Measurements from ENCODE around the gene KIF1B.

- TF ChIP-seq ZNF263 (CRISPR knock-in tag; IDR thresholded peaks at IDR 0.05; ENCODE audit: low read depth), result no peak
- no peak for TF ChIP-seq CTCF (IDR thresholded peaks at IDR 0.05)
- no peak for TF ChIP-seq NR2C2 (CRISPR knock-in tag; IDR thresholded peaks at IDR 0.05)
- TF ChIP-seq PREB (CRISPR knock-in tag; IDR thresholded peaks at IDR 0.05; ENCODE audit: borderline replicate concordance), result no peak
- TF ChIP-seq JUN (CRISPR knock-in tag; IDR thresholded peaks at IDR 0.05), result no peak
- TF ChIP-seq ZNF232 (CRISPR knock-in tag; IDR thresholded peaks at IDR 0.05), result no peak
- TF ChIP-seq IRF1 (CRISPR knock-in tag; IDR thresholded peaks at IDR 0.05), result no peak
- TF ChIP-seq ATF2 (CRISPR knock-in tag; IDR thresholded peaks at IDR 0.05; ENCODE audit: borderline replicate concordance, low read depth), result no peak
- no peak for TF ChIP-seq ZNF512 (CRISPR knock-in tag; IDR thresholded peaks at IDR 0.05; ENCODE audit: borderline replicate concordance)
Observed at GRCh38 chr1:10179406-10180091, 30.8 kb upstream of the KIF1B start.
